H9 (cell line): ENCODE data around the gene SENP8. TPM values are rescaled to one million over a fixed set of nuclear protein-coding genes. Genes with fewer than 3 reads are reported as not detected.

Source experiments
- DNase-seq: peaks from one replicate; pipeline ENCODE4 v3.0.0-alpha.2; 2017
- H2AFZ ChIP-seq: one replicate; pipeline ENCODE4 v1.6.1; 2013; ENCODE audit warnings: mild to moderate bottlenecking, low read length, control low read depth, moderate library complexity
- H2AK5ac ChIP-seq: 2 replicates; pipeline ENCODE4 v1.6.1; 2013; ENCODE audit warnings: low read length, control low read depth, mixed read lengths; ENCODE audit not compliant: insufficient read length
- H2BK120ac ChIP-seq: one replicate; pipeline ENCODE4 v1.6.1; 2013; ENCODE audit warnings: low read depth, mild to moderate bottlenecking, low read length, control low read depth, inconsistent platforms; ENCODE audit not compliant: poor library complexity, severe bottlenecking
- H2BK12ac ChIP-seq: 2 replicates; pipeline ENCODE4 v1.6.1; 2013; ENCODE audit warnings: low read length, control low read depth, mixed read lengths, low read depth; ENCODE audit not compliant: insufficient read length
- H2BK15ac ChIP-seq: 2 replicates; pipeline ENCODE4 v1.6.1; 2013; ENCODE audit warnings: low read depth, low read length, control low read depth
- H2BK20ac ChIP-seq: one replicate; pipeline ENCODE4 v1.6.1; 2013; ENCODE audit warnings: low read depth, mild to moderate bottlenecking, low read length, control low read depth, inconsistent platforms; ENCODE audit not compliant: poor library complexity, severe bottlenecking
- H2BK5ac ChIP-seq: 2 replicates; pipeline ENCODE4 v1.6.1; 2013; ENCODE audit warnings: low read length, control low read depth, mixed read lengths; ENCODE audit not compliant: insufficient read length
- H3K14ac ChIP-seq: 2 replicates; pipeline ENCODE4 v1.6.1; 2013; ENCODE audit warnings: low read length, control low read depth; ENCODE audit not compliant: insufficient read depth
- H3K18ac ChIP-seq: 2 replicates; pipeline ENCODE4 v1.6.1; 2013; ENCODE audit warnings: low read depth, mild to moderate bottlenecking, mixed read lengths, low read length, control low read depth; ENCODE audit not compliant: insufficient read length
- H3K23ac ChIP-seq: 2 replicates; pipeline ENCODE4 v1.6.1; 2013; ENCODE audit warnings: low read length, control low read depth, mixed read lengths, low read depth; ENCODE audit not compliant: insufficient read length
- H3K23me2 ChIP-seq: 2 replicates; pipeline ENCODE4 v1.6.1; 2013; ENCODE audit warnings: low read depth, mild to moderate bottlenecking, mixed read lengths, low read length, control low read depth; ENCODE audit not compliant: insufficient read length, poor library complexity, severe bottlenecking
- H3K27ac ChIP-seq: 2 replicates; pipeline ENCODE4 v1.5.1; 2013; ENCODE audit warnings: low read length, control low read depth, mixed read lengths, low read depth; ENCODE audit not compliant: insufficient read length
- H3K27me3 ChIP-seq: 2 replicates; pipeline ENCODE4 v1.6.1; 2013; ENCODE audit warnings: low read length, control low read depth, inconsistent platforms; ENCODE audit not compliant: insufficient read depth
- H3K4ac ChIP-seq: 2 replicates; pipeline ENCODE4 v1.6.1; 2013; ENCODE audit warnings: low read depth, mild to moderate bottlenecking, control low read depth, inconsistent platforms, low read length, moderate library complexity
- H3K4me1 ChIP-seq: 2 replicates; pipeline ENCODE4 v1.6.1; 2013; ENCODE audit warnings: low read length, control low read depth, inconsistent platforms; ENCODE audit not compliant: insufficient read depth
- H3K4me2 ChIP-seq: 2 replicates; pipeline ENCODE4 v1.6.1; 2013; ENCODE audit warnings: low read length, control low read depth, mixed read lengths; ENCODE audit not compliant: insufficient read length, insufficient read depth
- H3K56ac ChIP-seq: 2 replicates; pipeline ENCODE4 v1.6.1; 2013; ENCODE audit warnings: low read depth, mild to moderate bottlenecking, mixed read lengths, low read length, control low read depth; ENCODE audit not compliant: insufficient read length
- H3K79me1 ChIP-seq: 2 replicates; pipeline ENCODE4 v1.6.1; 2013; ENCODE audit warnings: low read depth, mild to moderate bottlenecking, moderate library complexity, low read length, control low read depth, inconsistent platforms; ENCODE audit not compliant: insufficient read depth, poor library complexity, severe bottlenecking
- H3K79me2 ChIP-seq: 2 replicates; pipeline ENCODE4 v1.6.1; 2013; ENCODE audit warnings: low read length, control low read depth, inconsistent platforms; ENCODE audit not compliant: insufficient read depth
- H3K9ac ChIP-seq: 2 replicates; pipeline ENCODE4 v1.6.1; 2013; ENCODE audit warnings: low read length, control low read depth, mixed read lengths; ENCODE audit not compliant: insufficient read length; ENCODE audit errors: extremely low read depth
- H3K9me3 ChIP-seq: one replicate; pipeline ENCODE4 v1.6.1; 2013; ENCODE audit warnings: low read depth, low read length, inconsistent platforms; ENCODE audit not compliant: control insufficient read depth
- H3T11ph ChIP-seq: one replicate; pipeline ENCODE4 v1.6.1; 2013; ENCODE audit warnings: mild to moderate bottlenecking, low read length, control low read depth, inconsistent platforms
- H4K20me1 ChIP-seq: one replicate; pipeline ENCODE4 v1.6.1; 2013; ENCODE audit not compliant: control insufficient read depth, insufficient read length, insufficient read depth
- H4K5ac ChIP-seq: 2 replicates; pipeline ENCODE4 v1.6.1; 2013; ENCODE audit warnings: low read depth, mild to moderate bottlenecking, mixed read lengths, low read length, control low read depth; ENCODE audit not compliant: insufficient read length
- H4K8ac ChIP-seq: replicated peaks from 2 replicates; pipeline ENCODE4 v1.6.1; 2013; ENCODE audit warnings: low read length, control low read depth, mixed read lengths, low read depth; ENCODE audit not compliant: insufficient read length
- H4K91ac ChIP-seq: 2 replicates; pipeline ENCODE4 v1.6.1; 2013; ENCODE audit warnings: low read depth, mild to moderate bottlenecking, moderate library complexity, mixed read lengths, low read length, control low read depth; ENCODE audit not compliant: insufficient read length
- H3K27ac Mint-ChIP-seq, 3 experiments: 2 replicates in 2 of 3; 3 replicates in 1 of 3; pipeline ENCODE4 v1.8.0; 2020 to 2021; ENCODE audit warnings: mixed read lengths in 3 of 3, mild to moderate bottlenecking in 1 of 3, moderate library complexity in 1 of 3
- H3K27me3 Mint-ChIP-seq: 2 replicates; pipeline ENCODE4 v1.8.0; 2021; ENCODE audit warnings: low read depth, mild to moderate bottlenecking, moderate library complexity, mixed read lengths
- H3K36me3 Mint-ChIP-seq, 3 experiments: 2 replicates in 2 of 3; 3 replicates in 1 of 3; pipeline ENCODE4 v1.8.0; 2020 to 2021; ENCODE audit warnings: low read depth in 3 of 3, mixed read lengths in 3 of 3; ENCODE audit not compliant: insufficient read depth in 1 of 3
- H3K4me1 Mint-ChIP-seq, 2 experiments: 2 replicates each; pipeline ENCODE4 v1.8.0; 2020; ENCODE audit warnings: mixed read lengths in 2 of 2
- H3K4me3 Mint-ChIP-seq, 2 experiments: 2 replicates in 1 of 2; 3 replicates in 1 of 2; pipeline ENCODE4 v1.8.0; 2020 to 2021; ENCODE audit warnings: mild to moderate bottlenecking in 2 of 2, mixed read lengths in 2 of 2, moderate library complexity in 1 of 2
- H3K9me3 Mint-ChIP-seq, 2 experiments: 2 replicates in 1 of 2; 3 replicates in 1 of 2; pipeline ENCODE4 v1.8.0; 2020; ENCODE audit warnings: mild to moderate bottlenecking in 2 of 2, mixed read lengths in 2 of 2, moderate library complexity in 1 of 2
- CTCF ChIP-seq: fragments of 200-600 bp; sonication (generic); conservative IDR thresholded peaks from 3 replicates; pipeline ENCODE4 v1.8.0; 2021; ENCODE audit warnings: antibody characterized with exemption, mild to moderate bottlenecking
- WGBS: extraction: QIAGEN DNeasy Blood & Tissue Kit; methylation state at CpG from one replicate; pipeline ENCODE4 v1.1.7; 2013; ENCODE audit warnings: missing lambda C conversion rate, low lambda C conversion rate, mixed read lengths; ENCODE audit not compliant: insufficient read length; ENCODE audit errors: extremely low coverage; 5-methylcytosine and 5-hydroxymethylcytosine counted together
- total RNA-seq: library from RNA; stranded (reverse); gene quantifications from 2 replicates; pipeline ENCODE4 v1.2.1, GENCODE V29; 2021

SENP8 gene
- total RNA-seq, 1 experiment from 2014 or later = 4.8 TPM

GRCh38 chr15:72141171-72142084 is 23.2 kb downstream of the SENP8 start:
- H3K9me3 Mint-ChIP-seq = no peaks in the 10 kb centered on the region
- WGBS = no CpG with 5 or more reads among the region's 4 CpGs
- no peak overlapping the region; a peak in 1 of 7 replicates for H3K27ac Mint-ChIP-seq
- H3K56ac ChIP-seq = no peak overlapping the region
- no peaks in the 10 kb centered on the region for H3K27me3 ChIP-seq
- DNase-seq = no peak
- H4K20me1 ChIP-seq = no peaks in the 10 kb centered on the region
- H3K4me3 Mint-ChIP-seq = no peak overlapping the region
- H2BK20ac ChIP-seq = no peak overlapping the region
- H3K4me1 Mint-ChIP-seq = no peaks in the 10 kb centered on the region
- no peaks in the 10 kb centered on the region for H3K36me3 Mint-ChIP-seq
- no peak for TF ChIP-seq CTCF
- H3K23ac ChIP-seq = no peak overlapping the region
- no peak overlapping the region for H3K27ac ChIP-seq
- H3K18ac ChIP-seq = no peak overlapping the region
- H3K27me3 Mint-ChIP-seq = 0 out of 2 replicates have a peak, but pooled peaks cover 3% of the 10 kb centered on the region
- H3K4ac ChIP-seq = no peak overlapping the region
- no peak overlapping the region for H2AK5ac ChIP-seq
- no peak overlapping the region for H4K8ac ChIP-seq
- no peak overlapping the region for H3T11ph ChIP-seq
- H3K23me2 ChIP-seq = no peaks in the 10 kb centered on the region
- H3K79me2 ChIP-seq = no peaks in the 10 kb centered on the region
- no peaks in the 10 kb centered on the region for H3K79me1 ChIP-seq
- H2BK15ac ChIP-seq = no peak overlapping the region
- no peak overlapping the region for H2AFZ ChIP-seq
- H3K4me1 ChIP-seq = no peaks in the 10 kb centered on the region
- no peak overlapping the region for H3K9ac ChIP-seq
- no peaks in the 10 kb centered on the region for H3K9me3 ChIP-seq
- H3K14ac ChIP-seq = no peak overlapping the region
- H2BK5ac ChIP-seq = no peak overlapping the region
- H4K91ac ChIP-seq = no peak overlapping the region
- no peak overlapping the region for H3K4me2 ChIP-seq
- H2BK120ac ChIP-seq = no peak overlapping the region
- no peak overlapping the region for H2BK12ac ChIP-seq
- no peak overlapping the region for H4K5ac ChIP-seq
